PFSK-1 (cell line): ENCODE results near the gene IL4R.

Experiments
- FOXP2 ChIP-seq: optimal IDR thresholded peaks from 2 replicates; pipeline ENCODE3; 2011; ENCODE audit warnings: borderline replicate concordance, control low read depth, inconsistent platforms; ENCODE audit not compliant: insufficient read depth; ENCODE audit errors: extremely low read length, extremely low read depth
- POLR2AphosphoS5 ChIP-seq: IDR thresholded peaks from 2 replicates; pipeline ENCODE4 v1.6.1; 2012; ENCODE audit warnings: low read depth, mild to moderate bottlenecking, control low read depth, low read length, moderate library complexity
- SIN3A ChIP-seq: IDR thresholded peaks from 2 replicates; pipeline ENCODE4 v1.6.1; 2012; ENCODE audit warnings: mild to moderate bottlenecking, low read length, moderate library complexity, borderline replicate concordance; ENCODE audit not compliant: insufficient read depth
- TAF1 ChIP-seq: IDR thresholded peaks from 2 replicates; pipeline ENCODE4 v1.6.1; 2012; ENCODE audit warnings: low read length, control low read depth, borderline replicate concordance; ENCODE audit not compliant: insufficient read depth

GRCh38 chr16:27314161-27314723 is 468 bp downstream of the IL4R start:
- TF ChIP-seq SIN3A (no peak), POLR2AphosphoS5 (peak; percentile 63), TAF1 (no peak), FOXP2 (no peak)
